GM23338 (cell line): ENCODE measurements around the gene ATF7. TPM values are rescaled to one million over a fixed set of nuclear protein-coding genes. Genes with fewer than 3 reads are reported as not detected.
A peak's percentile ranks its signal among the peaks of the same experiment; 100 is the strongest.

Source experiments
- ATAC-seq: fragments of 200-7000 bp; cut with Tn5 transposase; 3 replicates; pipeline ENCODE4 v1.9.1; 2020
- DNase-seq: peaks from one replicate; pipeline ENCODE4 v3.0.0-alpha.2; 2015; ENCODE audit warnings: low spot score
- H2AFZ ChIP-seq: fragments of 200-600 bp; sonication (generic); 2 replicates; pipeline ENCODE4 v1.8.0; 2016; ENCODE audit warnings: antibody characterized with exemption, mild to moderate bottlenecking, moderate library complexity
- H3F3A ChIP-seq: fragments of 200-600 bp; sonication (generic); replicated peaks from 2 replicates; pipeline ENCODE4 v1.8.0; 2017; ENCODE audit warnings: antibody characterized with exemption, mixed run types, low read depth
- H3K27ac ChIP-seq: fragments of 200-600 bp; sonication (generic); 2 replicates; pipeline ENCODE4 v1.6.1; 2016; ENCODE audit warnings: low read depth
- H3K27me3 ChIP-seq: fragments of 200-600 bp; sonication (generic); 2 replicates; pipeline ENCODE4 v1.8.0; 2016; ENCODE audit warnings: mild to moderate bottlenecking, mixed run types, moderate library complexity; ENCODE audit not compliant: insufficient read depth
- H3K36me3 ChIP-seq: fragments of 200-600 bp; sonication (generic); 2 replicates; pipeline ENCODE4 v1.8.0; 2016; ENCODE audit warnings: mild to moderate bottlenecking; ENCODE audit not compliant: insufficient read depth
- H3K4me1 ChIP-seq: fragments of 200-600 bp; sonication (generic); 2 replicates; pipeline ENCODE4 v1.8.0; 2016; ENCODE audit warnings: mild to moderate bottlenecking, moderate library complexity; ENCODE audit not compliant: insufficient read depth
- H3K4me2 ChIP-seq: fragments of 200-600 bp; sonication (generic); 2 replicates; pipeline ENCODE4 v1.7.1; 2017; ENCODE audit warnings: mixed run types
- H3K4me3 ChIP-seq: fragments of 200-600 bp; sonication (generic); 2 replicates; pipeline ENCODE4 v1.6.1; 2016; ENCODE audit warnings: mixed run types
- H3K79me2 ChIP-seq: fragments of 200-600 bp; sonication (generic); replicated peaks from 2 replicates; pipeline ENCODE4 v1.8.0; 2017; ENCODE audit warnings: mild to moderate bottlenecking; ENCODE audit not compliant: insufficient read depth
- H3K9me2 ChIP-seq: fragments of 200-600 bp; sonication (generic); 2 replicates; pipeline ENCODE4 v1.8.0; 2017; ENCODE audit not compliant: insufficient read depth
- H4K20me1 ChIP-seq: fragments of 200-600 bp; sonication (generic); replicated peaks from 2 replicates; pipeline ENCODE4 v1.8.0; 2017; ENCODE audit warnings: mild to moderate bottlenecking; ENCODE audit not compliant: insufficient read depth
- H3K27ac Mint-ChIP-seq: 2 replicates; pipeline ENCODE4 v1.8.0; 2020; ENCODE audit warnings: inconsistent platforms, mild to moderate bottlenecking, moderate library complexity, mixed read lengths
- H3K27me3 Mint-ChIP-seq: 3 replicates; pipeline ENCODE4 v1.8.0; 2022; ENCODE audit warnings: low read depth, mild to moderate bottlenecking, moderate library complexity, mixed read lengths, inconsistent platforms; ENCODE audit not compliant: insufficient read depth, poor library complexity
- H3K36me3 Mint-ChIP-seq: 3 replicates; pipeline ENCODE4 v1.8.0; 2021; ENCODE audit warnings: low read depth, mild to moderate bottlenecking, inconsistent platforms, moderate library complexity, mixed read lengths
- H3K4me1 Mint-ChIP-seq: 3 replicates; pipeline ENCODE4 v1.8.0; 2020; ENCODE audit warnings: mild to moderate bottlenecking, inconsistent platforms, mixed read lengths
- H3K4me3 Mint-ChIP-seq: 3 replicates; pipeline ENCODE4 v1.8.0; 2021; ENCODE audit warnings: moderate library complexity, mild to moderate bottlenecking, inconsistent platforms, mixed read lengths
- H3K9me3 Mint-ChIP-seq: 3 replicates; pipeline ENCODE4 v1.8.0; 2020; ENCODE audit warnings: moderate library complexity, mild to moderate bottlenecking, inconsistent platforms, mixed read lengths
- CTCF ChIP-seq, 2 experiments: fragments of 200-600 bp in 1 of 2; sonication (generic) in 1 of 2; conservative IDR thresholded peaks; 2 replicates each; pipeline versions ENCODE4 v1.5.1 to v1.6.1; 2016 to 2017; ENCODE audit warnings: antibody characterized with exemption in 2 of 2, low read depth in 2 of 2, mild to moderate bottlenecking in 2 of 2, moderate library complexity in 1 of 2
- ETS1 ChIP-seq: IDR thresholded peaks from 2 replicates; pipeline ENCODE4 v1.6.1; 2016; ENCODE audit warnings: antibody characterized with exemption
- EZH2 ChIP-seq: fragments of 200-600 bp; sonication (generic); IDR thresholded peaks from one replicate; pipeline ENCODE4 v1.8.0; 2017; ENCODE audit warnings: antibody characterized with exemption, mild to moderate bottlenecking, low read depth; ENCODE audit not compliant: unreplicated experiment
- EZH2phosphoT487 ChIP-seq: fragments of 200-600 bp; sonication (generic); IDR thresholded peaks from one replicate; pipeline ENCODE4 v1.8.1; 2018; ENCODE audit warnings: antibody characterized with exemption; ENCODE audit not compliant: unreplicated experiment
- JUNB ChIP-seq: IDR thresholded peaks from one replicate; pipeline ENCODE4 v1.6.1; 2016; ENCODE audit warnings: antibody characterized with exemption; ENCODE audit not compliant: unreplicated experiment
- POLR2AphosphoS5 ChIP-seq: IDR thresholded peaks from 2 replicates; pipeline ENCODE4 v1.6.1; 2016; ENCODE audit warnings: antibody characterized with exemption, low read depth
- STAT1 ChIP-seq: IDR thresholded peaks from one replicate; pipeline ENCODE4 v1.6.1; 2016; ENCODE audit warnings: antibody characterized with exemption; ENCODE audit not compliant: unreplicated experiment
- polyA plus RNA-seq: library from polyadenylated mRNA; unstranded; fragments of >200 nt; fragmentation: Nextera tagmentation; extraction: Ambion mirVana; gene quantifications from 2 replicates; pipeline ENCODE4 v1.2.1, GENCODE V29; 2016
- total RNA-seq: library from RNA; depleted of rRNA; stranded (reverse); fragments of >200 nt; shearing (Covaris generic); gene quantifications from 2 replicates; pipeline ENCODE4 v1.2.3, GENCODE V29; 2014

ATF7 gene
- total and polyA plus RNA-seq, 2 experiments from 2014 or later: 13.9 to 16.3 TPM

DNA sequence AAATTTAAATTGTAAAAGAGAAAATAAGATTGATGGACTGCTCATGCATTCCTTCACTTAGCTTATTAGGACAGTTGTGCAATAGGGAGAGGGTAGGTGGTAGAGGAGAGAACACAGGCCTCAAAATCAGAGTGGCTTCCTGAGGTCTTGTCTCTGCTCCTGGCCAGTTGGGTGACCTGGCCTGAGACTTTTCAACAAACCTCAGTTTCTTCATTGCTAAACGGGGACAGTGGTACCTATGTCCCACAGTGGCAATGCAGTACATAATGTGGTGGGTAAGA lies 129.5 kb downstream of the ATF7 start:
- Mint-ChIP-seq H3K27ac (no peak overlapping the region), H3K9me3 (peaks cover 3% of the 10 kb centered on the region), H3K4me3 (peak overlapping the region; percentile 22; the same call in 2 of the 3 replicates), H3K4me1 (peaks cover 62% of the 10 kb centered on the region), H3K27me3 (peaks cover 20% of the 10 kb centered on the region), H3K36me3 (peaks cover 3% of the 10 kb centered on the region; the same call in 2 of the 3 replicates)
- peaks cover 43% of the 10 kb centered on the region for H3K4me1 ChIP-seq
- H3K4me2 ChIP-seq: no peak overlapping the region
- H3K79me2 ChIP-seq: peaks cover 18% of the 10 kb centered on the region
- H4K20me1 ChIP-seq: no peaks in the 10 kb centered on the region; the same call in 1 of the 2 replicates
- H3K9me2 ChIP-seq: no peaks in the 10 kb centered on the region
- no peaks in the 10 kb centered on the region for H3K36me3 ChIP-seq
- H3K27me3 ChIP-seq: no peaks in the 10 kb centered on the region
- no peak for TF ChIP-seq EZH2
- no peak overlapping the region for H3K4me3 ChIP-seq
- H3F3A ChIP-seq: peaks cover 16% of the 10 kb centered on the region
- ATAC-seq: no peak
- H3K27ac ChIP-seq: no peak overlapping the region
- DNase-seq: no peak
- H2AFZ ChIP-seq: no peak overlapping the region

- H4K20me1 ChIP-seq: no peaks in the 10 kb centered on the region; the same call in 1 of the 2 replicates
- H3K79me2 ChIP-seq: peaks cover 17% of the 10 kb centered on the region; the same call in 1 of the 2 replicates
- H3F3A ChIP-seq: peaks cover 16% of the 10 kb centered on the region
- Mint-ChIP-seq H3K4me3 (peak overlapping the region; percentile 22), H3K9me3 (peaks cover 3% of the 10 kb centered on the region), H3K27me3 (peaks cover 20% of the 10 kb centered on the region), H3K4me1 (peaks cover 62% of the 10 kb centered on the region), H3K36me3 (peaks cover 3% of the 10 kb centered on the region; the same call in 2 of the 3 replicates), H3K27ac (peak overlapping the region; percentile 75)
- ATAC-seq: peak; percentile 8
- H3K4me2 ChIP-seq: peak overlapping the region; percentile 22; the same call in 1 of the 2 replicates
- peaks cover 41% of the 10 kb centered on the region for H3K4me1 ChIP-seq
- TF ChIP-seq STAT1 (no peak), EZH2 (no peak), CTCF (conservative IDR thresholded peaks at IDR 0.05; ENCODE audit: low read depth in 2 of 2) (no peak), ETS1 (no peak), JUNB (no peak), POLR2AphosphoS5 (no peak), EZH2phosphoT487 (no peak)
- H3K4me3 ChIP-seq: no peak overlapping the region
- H3K27ac ChIP-seq: no peak overlapping the region
- H3K9me2 ChIP-seq: no peaks in the 10 kb centered on the region
- H3K27me3 ChIP-seq: no peaks in the 10 kb centered on the region
- no peak overlapping the region for H2AFZ ChIP-seq
- DNase-seq: peak; percentile 83
- H3K36me3 ChIP-seq: no peaks in the 10 kb centered on the region
These were observed 130.1 kb downstream of the ATF7 start for GRCh38 chr12:53495903-53496751.
